ENCODE measurements around the gene INPP5D. TPM values are rescaled to one million over a fixed set of nuclear protein-coding genes. Genes with fewer than 3 reads are reported as not detected.
A peak's percentile ranks its signal among the peaks of the same experiment; 100 is the strongest.
"Not testable (repeated sequence)": the region's sequence is repeated elsewhere in the genome, so short reads cannot be mapped to it uniquely, and the experiment has no call there.

INPP5D gene
- total RNA-seq, 1 donor, result 302 TPM

DNA sequence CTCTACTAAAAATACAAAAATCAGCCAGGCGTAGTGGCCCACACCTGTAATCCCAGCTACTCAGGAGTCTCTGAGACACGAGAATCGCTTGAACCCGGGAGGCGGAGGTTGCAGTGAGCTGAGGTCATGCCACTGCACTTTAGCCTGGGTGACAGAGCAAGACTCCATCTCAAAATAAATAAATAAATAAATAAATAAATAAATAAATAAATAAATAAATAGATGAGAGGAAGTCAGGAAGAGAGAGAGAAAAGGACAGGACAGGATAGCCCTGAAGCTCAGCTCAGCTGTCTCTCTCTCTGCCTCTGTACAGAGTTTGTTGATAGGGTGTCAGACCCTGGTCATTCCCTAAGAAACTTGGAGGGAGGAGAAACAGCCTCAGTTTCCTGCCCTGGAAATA, 140.6 kb downstream of the INPP5D start:
- DNase-seq (ENCODE audit: low read depth in 2 of 3, low spot score in 2 of 3), result not testable (repeated sequence)

DNA sequence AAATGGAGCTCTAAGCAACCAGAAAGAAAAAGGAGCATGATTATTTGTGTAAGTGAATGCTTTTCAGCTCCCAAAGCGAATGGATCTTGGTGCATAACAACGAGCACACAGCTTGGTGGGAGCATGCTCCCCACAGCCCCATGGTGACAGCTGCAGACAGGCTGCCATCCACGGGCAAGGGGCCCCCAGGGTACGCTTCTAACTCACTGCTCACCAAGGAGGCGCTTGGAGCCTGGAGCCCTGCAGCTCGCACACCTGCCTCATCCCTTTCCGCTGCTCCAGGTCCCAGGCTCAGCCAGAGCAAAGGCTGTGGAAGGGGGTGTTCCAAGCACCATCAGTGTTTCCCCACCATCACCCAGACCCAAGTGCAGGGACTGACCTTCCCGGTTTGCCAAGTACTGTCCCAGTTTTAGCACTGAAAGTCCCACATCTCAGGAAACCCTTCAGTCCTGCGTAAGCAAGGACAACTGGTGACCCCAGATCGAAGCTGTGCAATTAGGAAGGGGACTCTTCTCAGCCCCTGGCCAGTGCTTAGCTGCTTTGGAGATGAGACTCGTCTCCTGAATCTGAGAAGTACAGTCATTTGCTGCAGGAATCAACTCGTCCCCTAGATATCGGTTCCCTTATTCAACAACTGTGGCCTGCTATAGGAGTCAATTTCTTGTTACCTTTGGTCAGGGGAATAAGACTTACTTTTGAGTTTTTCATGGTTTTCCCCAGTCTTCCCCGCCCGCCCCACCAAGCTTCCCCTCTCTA, 141.3 kb downstream of the INPP5D start:
- DNase-seq (ENCODE audit: low read depth in 2 of 3, low spot score in 2 of 3), result no peak

DNA sequence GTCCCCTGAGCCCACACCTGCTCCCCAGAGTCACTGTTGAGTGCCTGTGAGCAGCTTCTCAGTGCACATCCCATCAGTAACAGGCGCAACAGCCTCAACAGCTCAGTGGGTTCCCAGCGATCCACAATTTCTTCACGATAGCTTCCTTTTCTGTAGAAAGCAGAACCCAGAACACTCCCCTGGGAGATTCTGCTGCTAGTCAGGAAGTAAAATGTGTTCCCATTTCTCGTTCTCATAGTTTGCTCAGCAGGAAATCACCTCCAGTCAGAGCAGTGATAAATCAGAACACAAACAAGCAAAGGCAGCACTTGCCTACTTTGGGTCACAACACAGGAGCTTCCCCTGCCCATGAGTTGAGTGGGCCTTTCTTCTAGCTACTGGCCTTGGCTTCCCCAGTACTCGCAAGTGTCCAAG, 142.4 kb downstream of the INPP5D start:
- no peak for DNase-seq (ENCODE audit: low read depth in 2 of 3, low spot score in 2 of 3)

DNA sequence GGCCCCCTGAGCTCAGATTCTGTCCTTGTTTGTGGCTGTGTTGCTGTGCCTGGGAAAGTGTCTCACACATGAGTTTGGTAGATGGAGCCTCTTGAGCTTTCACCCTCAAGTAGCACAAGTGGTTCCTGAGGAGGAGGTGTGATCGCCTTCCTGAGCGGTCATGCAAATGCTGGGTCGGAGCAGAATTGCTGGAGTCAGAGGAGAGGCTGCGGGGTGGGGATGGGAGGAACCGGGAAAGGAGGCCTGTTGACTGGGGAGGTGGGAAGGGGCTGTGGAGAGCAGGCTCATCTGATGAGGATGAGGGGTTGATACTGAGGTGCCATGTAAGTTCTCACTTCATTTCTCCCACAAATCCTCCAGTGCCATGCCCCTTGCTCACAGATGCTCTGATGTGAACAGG, 142.9 kb downstream of the INPP5D start:
- DNase-seq (ENCODE audit: low read depth in 2 of 3, low spot score in 2 of 3), result no peak

DNA sequence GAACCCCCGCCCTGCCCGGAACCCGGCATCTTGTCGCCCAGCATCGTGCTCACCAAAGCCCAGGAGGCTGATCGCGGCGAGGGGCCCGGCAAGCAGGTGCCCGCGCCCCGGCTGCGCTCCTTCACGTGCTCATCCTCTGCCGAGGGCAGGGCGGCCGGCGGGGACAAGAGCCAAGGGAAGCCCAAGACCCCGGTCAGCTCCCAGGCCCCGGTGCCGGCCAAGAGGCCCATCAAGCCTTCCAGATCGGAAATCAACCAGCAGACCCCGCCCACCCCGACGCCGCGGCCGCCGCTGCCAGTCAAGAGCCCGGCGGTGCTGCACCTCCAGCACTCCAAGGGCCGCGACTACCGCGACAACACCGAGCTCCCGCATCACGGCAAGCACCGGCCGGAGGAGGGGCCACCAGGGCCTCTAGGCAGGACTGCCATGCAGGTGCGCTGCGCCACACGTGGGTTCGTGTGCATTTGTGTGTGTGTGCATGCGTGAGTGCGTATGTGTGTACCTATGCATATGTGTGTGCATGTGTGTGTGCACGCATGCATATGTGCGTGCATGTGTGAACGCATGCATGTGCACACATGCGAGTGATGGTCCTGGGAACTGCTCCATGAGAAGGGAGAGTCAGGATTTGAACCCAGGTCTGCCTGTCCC, 144.3 kb downstream of the INPP5D start:
- DNase-seq (ENCODE audit: low read depth in 2 of 3, low spot score in 2 of 3), result no peak

DNA sequence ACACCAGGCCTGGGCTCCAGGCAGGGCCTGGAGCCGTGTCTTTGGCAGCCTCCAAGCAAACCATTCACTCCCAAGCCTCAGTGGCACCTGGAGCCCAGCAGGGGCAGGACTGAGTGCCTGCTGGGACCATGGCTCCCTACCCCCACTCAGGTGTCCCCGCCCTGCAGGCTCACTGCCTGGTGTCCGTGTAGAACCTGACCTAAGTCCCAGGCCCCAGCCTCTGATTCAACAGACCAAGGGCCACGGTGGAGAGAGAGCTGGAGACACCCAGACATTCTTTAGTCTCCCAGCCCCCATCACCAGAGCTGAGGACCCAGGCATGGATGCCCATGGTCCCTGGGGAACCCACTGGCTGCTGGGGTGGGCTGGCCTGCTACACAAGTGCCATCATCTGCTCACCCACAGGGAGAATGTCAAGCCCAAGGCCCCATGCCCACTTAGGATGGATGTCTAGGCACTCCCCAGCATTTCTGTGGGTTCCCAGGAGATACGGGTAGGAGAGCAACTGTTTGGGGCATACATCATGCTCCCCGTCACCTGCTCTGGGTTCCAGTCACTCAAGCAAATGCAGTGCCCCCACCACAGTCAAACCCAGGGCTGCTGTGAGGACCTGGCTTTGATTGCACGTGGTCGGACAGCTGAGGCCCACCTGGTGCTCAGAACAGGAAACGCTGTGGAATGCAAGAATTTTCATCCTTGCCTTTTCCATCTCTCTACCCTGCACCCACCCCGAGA, 148.4 kb downstream of the INPP5D start:
- DNase-seq (ENCODE audit: low read depth in 2 of 3, low spot score in 2 of 3), result no peak

DNA sequence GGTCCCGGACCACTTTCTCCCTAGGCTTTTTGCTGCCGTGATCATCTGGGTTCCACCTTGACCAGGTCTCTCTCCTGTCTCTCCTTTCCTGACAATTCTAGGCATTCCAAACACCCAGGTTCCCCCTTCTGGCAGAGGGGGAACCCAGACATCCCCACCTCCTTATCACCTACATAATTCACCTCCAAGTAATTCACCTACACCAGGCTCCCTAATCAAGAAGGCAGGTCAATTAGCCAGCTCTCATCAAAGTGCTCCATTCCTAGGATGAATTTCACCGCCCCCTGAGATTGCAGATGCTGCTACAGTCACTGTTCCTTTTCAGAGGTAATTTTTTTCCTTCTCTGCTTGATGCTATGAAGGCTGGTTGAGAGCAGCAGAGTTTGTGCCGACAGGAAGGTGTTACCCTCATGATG, 149.0 kb downstream of the INPP5D start:
- DNase-seq (ENCODE audit: low read depth in 2 of 3, low spot score in 2 of 3), result no peak

DNA sequence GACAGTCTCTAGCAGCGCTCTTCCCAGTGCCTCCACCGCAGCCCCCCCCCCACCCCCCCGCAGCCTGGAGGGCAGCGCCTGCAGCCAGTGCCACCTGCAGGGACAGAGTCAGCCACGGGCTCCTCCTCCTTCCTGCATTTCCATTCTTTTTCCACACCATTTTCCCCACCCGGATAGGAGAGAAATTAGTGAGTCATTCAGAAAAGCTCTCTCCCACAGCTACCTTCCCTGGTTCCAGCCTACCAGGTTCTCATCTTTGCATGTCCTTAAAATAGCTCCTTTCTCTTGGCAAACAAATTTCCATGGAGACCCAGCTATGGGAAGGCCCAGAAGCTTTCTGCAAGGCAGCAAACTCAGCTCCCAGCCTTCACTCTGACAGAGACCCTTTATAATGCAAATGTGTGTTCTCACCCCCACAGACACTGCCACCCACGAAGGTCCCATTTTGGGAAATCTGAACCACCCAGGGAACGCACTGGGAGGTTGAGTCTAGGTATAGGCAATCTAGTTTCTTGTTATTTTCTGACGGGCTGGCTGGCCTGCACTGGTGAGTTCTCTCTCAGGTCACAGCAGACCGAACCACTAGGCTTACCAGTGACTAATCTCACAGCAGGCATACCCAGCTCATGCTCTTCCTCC, 149.5 kb downstream of the INPP5D start:
- DNase-seq (ENCODE audit: low read depth in 2 of 3, low spot score in 2 of 3), result no peak

DNA sequence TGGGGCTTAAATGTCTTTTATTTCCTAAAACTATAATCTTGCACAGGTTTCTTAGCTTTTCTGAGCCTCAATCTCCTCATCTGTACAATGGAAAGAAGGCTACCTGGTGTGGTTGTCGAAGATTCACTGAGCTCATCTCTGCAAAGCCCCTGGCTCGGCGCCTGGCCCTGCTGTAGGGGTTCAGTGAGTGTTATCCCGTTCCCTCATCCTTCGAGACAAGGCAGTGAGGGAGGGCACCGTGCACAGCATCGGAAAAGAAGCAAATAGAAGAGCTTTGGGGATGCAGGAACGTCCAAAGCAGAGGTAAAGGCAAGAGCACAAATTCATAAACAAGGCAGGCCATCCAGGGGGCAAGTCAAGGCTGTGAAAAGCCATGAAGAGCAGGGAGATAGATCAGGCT, 150.1 kb downstream of the INPP5D start:
- no peak for DNase-seq (ENCODE audit: low read depth in 2 of 3, low spot score in 2 of 3)

DNA sequence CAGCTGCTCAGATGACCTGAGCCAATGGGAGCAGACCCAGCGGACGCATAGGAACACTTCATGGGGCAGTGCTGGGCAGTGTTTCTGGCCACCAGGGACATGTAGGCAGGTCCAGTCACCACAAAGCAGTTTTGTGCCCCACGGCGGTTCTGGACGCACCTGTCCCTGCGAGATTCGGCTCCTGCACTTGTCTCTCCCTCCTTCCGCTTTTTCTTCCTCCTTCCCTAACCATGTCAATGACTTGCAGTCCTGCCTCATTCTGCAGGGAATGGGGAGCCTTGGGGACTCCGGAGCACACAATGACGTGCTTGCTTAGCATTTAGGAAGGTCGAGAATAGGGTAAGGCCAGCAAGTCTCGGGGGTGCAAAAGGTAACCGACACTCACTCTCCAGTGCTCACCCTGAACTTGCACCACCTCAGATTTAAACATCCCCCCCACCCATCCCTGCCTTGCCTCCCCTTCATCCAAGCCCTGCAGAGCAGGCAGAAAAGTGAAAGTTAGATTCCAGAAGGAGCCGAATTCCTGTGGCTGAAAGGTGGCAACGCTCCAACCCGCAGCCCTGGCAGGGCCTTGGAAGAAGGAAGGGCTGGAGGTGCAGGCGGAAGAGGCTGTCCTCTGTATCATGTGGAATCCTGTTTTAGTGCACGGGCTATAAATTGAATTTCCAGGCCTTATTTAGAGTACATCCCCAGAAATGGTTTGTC, 150.9 kb downstream of the INPP5D start:
- no peak for DNase-seq (ENCODE audit: low read depth in 2 of 3, low spot score in 2 of 3)

DNA sequence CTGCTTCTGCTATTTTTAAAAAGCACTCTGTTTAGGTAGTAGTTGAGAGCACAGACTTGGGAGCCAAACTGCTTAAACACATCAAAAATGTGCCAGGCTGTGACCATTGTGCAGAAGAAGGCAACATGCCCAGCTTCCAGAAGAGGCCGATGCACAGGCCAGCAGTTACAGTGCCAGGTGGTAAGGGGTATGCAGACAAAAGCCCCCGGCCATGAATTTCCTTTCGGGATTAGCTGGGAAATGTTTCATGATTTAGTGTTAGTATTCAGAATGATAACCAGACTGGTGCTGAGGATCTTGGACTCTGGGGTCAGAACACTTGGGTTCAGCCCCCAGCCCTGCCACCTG, 151.4 kb downstream of the INPP5D start:
- DNase-seq (ENCODE audit: low read depth in 2 of 3, low spot score in 2 of 3), result no peak

DNA sequence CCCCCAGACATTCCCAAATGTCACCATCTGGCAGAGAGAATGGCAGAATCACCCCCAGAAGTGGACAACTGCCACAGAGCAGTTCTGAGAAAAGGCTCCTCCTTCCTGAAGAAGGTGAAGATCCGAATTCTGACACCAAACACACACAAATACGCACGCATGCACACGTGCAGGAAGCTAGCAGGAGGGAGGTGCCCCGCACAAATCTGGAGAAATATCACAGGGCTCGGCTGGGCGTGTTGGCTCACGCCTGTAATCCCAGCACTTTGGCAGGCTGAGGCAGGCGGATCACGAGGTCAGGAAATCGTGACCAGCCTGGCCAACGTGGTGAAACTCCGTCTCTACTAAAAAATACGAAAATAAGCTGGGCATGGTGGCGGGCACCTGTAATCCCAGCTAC, 152.9 kb downstream of the INPP5D start:
- no peak for DNase-seq (ENCODE audit: low read depth in 2 of 3, low spot score in 2 of 3)

DNA sequence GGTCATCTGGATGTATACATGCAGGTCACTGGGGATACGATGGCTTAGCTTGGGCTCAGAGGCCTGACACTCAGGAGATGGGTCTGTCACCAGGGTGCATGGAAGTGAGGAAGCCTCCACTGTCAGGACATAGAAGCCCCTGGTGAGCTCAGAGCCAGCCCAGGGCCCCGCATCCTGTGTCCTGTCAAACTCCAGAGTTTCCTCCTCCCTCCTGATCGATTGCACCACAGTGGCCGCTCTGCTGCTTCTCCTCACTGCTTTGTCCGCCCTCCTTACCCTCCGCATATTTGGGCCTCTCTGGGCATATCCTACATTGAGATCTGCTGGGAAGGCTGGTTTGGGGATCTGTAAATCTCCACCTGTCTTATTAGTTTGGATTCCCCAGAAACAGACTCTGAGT, 153.8 kb downstream of the INPP5D start:
- DNase-seq (ENCODE audit: low read depth in 2 of 3, low spot score in 2 of 3), result no peak

DNA sequence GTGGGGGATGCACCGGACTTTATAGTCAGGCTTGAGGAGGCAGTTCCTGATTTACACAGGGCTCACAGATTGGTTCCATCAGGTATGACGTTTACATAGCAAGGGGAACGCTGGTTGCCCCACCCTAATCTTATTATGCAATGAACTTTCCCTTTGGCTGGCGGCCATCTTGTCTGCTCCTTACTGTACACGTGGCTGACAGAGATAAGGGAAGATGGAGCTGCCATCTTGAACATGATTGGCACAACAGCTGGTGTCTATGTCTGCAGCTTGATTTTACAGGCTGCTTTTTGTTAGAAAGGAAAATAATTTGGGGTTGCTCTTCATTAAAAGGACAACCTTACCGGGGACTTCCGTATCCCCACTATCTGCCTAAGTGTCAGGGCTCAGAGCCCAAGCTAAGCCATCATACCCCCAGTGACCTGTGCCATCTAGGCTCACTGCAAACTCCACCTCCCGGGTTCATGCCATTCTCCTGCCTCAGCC, 157.8 kb downstream of the INPP5D start:
- DNase-seq (ENCODE audit: low read depth in 2 of 3, low spot score in 2 of 3), result peak in 2 of 3 donors; percentile 27 to 46

DNA sequence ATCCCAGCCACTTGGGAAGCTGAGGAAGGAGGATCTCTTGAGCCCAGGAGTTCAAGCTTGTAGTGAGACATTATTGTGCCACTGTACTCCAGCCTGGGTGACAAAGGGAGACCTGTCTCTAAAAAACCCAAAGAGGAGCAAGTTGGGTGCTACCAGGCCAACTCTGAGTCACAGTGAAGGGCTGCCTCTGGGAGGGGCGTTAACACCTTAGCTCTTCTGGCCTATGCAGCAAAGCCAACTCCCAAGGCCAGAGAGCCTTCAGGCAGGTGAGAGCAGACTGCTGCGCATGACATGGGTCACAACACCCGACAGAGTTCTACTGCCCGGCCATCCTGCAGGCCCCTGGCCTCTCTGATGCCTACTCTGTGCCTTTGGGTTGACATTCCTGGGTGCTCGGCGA, 158.7 kb downstream of the INPP5D start:
- DNase-seq (ENCODE audit: low read depth in 2 of 3, low spot score in 2 of 3), result no peak

DNA sequence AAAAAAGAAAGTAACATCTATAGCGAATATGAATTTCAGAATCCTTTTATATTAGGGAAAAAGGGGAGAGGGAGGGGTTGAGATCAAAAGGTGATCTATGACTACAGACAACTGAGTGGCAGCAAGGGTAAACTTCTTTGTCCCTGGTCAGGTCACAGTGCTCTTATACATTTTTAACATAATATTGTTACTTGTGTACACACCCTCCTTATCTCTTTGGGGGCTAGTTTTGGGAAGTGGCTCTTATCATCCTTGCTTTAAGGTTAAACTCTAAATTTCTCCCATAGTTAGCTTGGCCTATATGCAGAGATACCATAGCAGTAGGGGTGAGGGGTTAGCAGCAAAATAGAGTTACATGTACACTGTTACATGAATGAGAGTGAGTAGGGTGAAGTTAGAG, 159.7 kb downstream of the INPP5D start:
- no peak for DNase-seq (ENCODE audit: low read depth in 2 of 3, low spot score in 2 of 3)

DNA sequence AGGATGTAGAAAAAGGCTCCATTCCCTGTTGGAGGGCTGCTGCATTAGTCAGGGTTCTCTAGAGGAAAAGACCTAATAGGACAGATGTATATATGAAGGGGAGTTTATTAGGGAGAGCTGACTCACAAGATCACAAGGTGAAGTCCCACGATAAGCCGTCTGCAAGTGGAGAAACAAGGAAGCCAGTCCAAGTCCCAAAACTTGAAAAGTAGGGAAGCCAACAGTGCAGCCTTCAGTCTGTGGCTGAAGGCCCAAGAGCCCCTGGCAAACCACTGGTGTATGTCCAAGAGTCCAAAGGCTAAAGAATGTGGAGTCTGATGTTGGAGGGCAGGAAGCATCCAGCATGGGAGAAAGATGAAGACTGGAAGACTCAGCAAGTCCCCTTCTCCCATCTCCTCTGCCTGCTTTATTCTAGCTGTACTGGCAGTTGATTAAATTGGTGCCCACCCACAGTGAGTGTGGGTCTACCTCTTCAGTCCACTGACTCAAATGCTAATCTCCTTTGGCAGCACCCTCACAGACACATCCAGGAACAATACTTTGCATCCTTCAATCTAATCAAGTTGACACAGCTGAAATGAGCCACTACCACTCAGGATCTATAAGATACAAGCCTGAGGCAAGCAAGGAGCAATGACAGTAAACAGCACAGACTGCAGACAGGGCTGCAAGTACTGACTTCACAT, 161.4 kb downstream of the INPP5D start:
- DNase-seq (ENCODE audit: low read depth in 2 of 3, low spot score in 2 of 3), result no peak

DNA sequence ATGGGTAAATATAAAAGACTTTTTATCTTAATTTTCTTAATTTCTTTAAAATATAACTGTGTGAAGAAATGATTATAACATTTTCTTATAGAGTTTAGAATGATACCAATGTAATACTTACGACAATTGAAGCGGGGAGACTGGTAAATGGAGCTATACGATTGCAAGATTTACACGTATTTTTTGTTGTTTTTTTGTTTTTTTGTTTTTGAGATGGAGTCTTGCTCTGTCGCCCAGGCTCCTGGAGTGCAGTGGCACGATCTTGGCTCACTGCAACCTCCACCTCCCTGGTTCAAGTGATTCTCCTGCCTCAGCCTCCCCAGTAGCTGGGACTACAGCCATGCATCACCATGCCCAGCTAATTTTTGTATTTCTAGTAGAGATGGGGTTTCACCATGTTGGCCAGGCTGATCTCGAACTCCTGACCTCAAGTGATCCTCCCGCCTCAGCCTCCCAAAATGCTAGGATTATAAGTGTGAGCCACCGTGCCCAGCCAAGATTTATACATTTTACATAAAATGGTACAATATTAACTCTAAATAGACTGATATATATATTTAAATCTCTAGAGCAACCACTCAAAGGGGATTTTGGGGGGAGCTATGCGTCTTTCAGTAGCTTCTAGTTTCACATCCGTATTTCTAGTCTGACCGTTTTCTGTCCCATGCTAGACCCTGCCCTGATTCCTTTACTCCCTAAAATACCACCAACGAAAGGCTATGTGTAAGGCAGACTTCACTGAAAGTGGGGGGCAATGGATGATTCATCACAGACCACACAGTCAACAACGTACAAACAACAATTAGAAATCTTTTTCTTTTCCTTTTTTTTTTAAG, 163.1 kb downstream of the INPP5D start:
- no peak for DNase-seq (ENCODE audit: low read depth in 2 of 3, low spot score in 2 of 3)

Measured in hematopoietic multipotent progenitor cell (in vitro differentiated cells).